ENCODE data around the gene ANXA11. TPM values are rescaled to one million over a fixed set of nuclear protein-coding genes. Genes with fewer than 3 reads are reported as not detected.

Gene ANXA11
- total and polyA plus RNA-seq, 5 donors from 2014 or later = 252 to 316 (median 277) TPM

GRCh38 chr10:80186364-80187012 is 18.8 kb downstream of the ANXA11 start:
- peak overlapping the region; percentile 72 for H3K4me3 ChIP-seq (ENCODE audit: low read depth, low read length)
- H3K4me1 Mint-ChIP-seq = peaks cover 22 to 90% (median 69%) of the 10 kb centered on the region in 4 donors
- H3K9me3 Mint-ChIP-seq = no peaks in the 10 kb centered on the region
- H3K36me3 ChIP-seq (ENCODE audit: control insufficient read depth, insufficient read depth, low read length) = peaks cover 14% of the 10 kb centered on the region
- H3K36me3 Mint-ChIP-seq = peaks cover 6% of the 10 kb centered on the region
- ATAC-seq (ENCODE audit: low read depth in 2 of 2) (no peak), DNase-seq (no peak)
- peak overlapping the region; percentile 0 to 88 (median 53) for H3K4me3 Mint-ChIP-seq
- peak overlapping the region; percentile 91 to 96 (median 92) for H3K27ac Mint-ChIP-seq
- no peaks in the 10 kb centered on the region for H3K27me3 ChIP-seq (ENCODE audit: control insufficient read depth, insufficient read depth, low read length)
- H3K4me1 ChIP-seq (ENCODE audit: control insufficient read depth, insufficient read depth, low read length, poor library complexity, severe bottlenecking) = peaks cover 91% of the 10 kb centered on the region
- H3K27me3 Mint-ChIP-seq = no peaks in the 10 kb centered on the region
- H3K9me3 ChIP-seq (ENCODE audit: control insufficient read depth in 2 of 2, low read length in 2 of 2) = no peaks in the 10 kb centered on the region
- peak overlapping the region; percentile 88 for H3K27ac ChIP-seq (ENCODE audit: insufficient read depth, low read length, poor library complexity, severe bottlenecking)

GRCh38 chr10:80185578-80186299 is 19.6 kb downstream of the ANXA11 start:
- peaks cover 90% of the 10 kb centered on the region for H3K4me1 ChIP-seq (ENCODE audit: control insufficient read depth, insufficient read depth, low read length, poor library complexity, severe bottlenecking)
- H3K27ac ChIP-seq (ENCODE audit: insufficient read depth, low read length, poor library complexity, severe bottlenecking) = peak overlapping the region; percentile 35
- Mint-ChIP-seq H3K36me3 (peaks cover 8% of the 10 kb centered on the region), H3K27ac (peak overlapping the region; percentile 91 to 96 (median 92)), H3K4me3 (peak overlapping the region in 3 of 4 donors; percentile 48 to 88 (median 55)), H3K27me3 (no peaks in the 10 kb centered on the region), H3K9me3 (no peaks in the 10 kb centered on the region), H3K4me1 (peaks cover 25 to 93% (median 70%) of the 10 kb centered on the region in 4 donors)
- DNase-seq (no peak), ATAC-seq (ENCODE audit: low read depth in 2 of 2) (no peak)
- no peak overlapping the region for H3K4me3 ChIP-seq (ENCODE audit: low read depth, low read length)
- no peaks in the 10 kb centered on the region for H3K27me3 ChIP-seq (ENCODE audit: control insufficient read depth, insufficient read depth, low read length)
- peaks cover 15% of the 10 kb centered on the region for H3K36me3 ChIP-seq (ENCODE audit: control insufficient read depth, insufficient read depth, low read length)
- H3K9me3 ChIP-seq (ENCODE audit: control insufficient read depth in 2 of 2, low read length in 2 of 2) = no peaks in the 10 kb centered on the region

GRCh38 chr10:80184291-80184690 is 21.0 kb downstream of the ANXA11 start:
- Histone ChIP-seq H3K36me3 (ENCODE audit: control insufficient read depth, insufficient read depth, low read length) (peaks cover 24% of the 10 kb centered on the region), H3K9me3 (ENCODE audit: control insufficient read depth in 2 of 2, low read length in 2 of 2) (no peaks in the 10 kb centered on the region), H3K27me3 (ENCODE audit: control insufficient read depth, insufficient read depth, low read length) (no peaks in the 10 kb centered on the region), H3K27ac (ENCODE audit: insufficient read depth, low read length, poor library complexity, severe bottlenecking) (no peak overlapping the region), H3K4me1 (ENCODE audit: control insufficient read depth, insufficient read depth, low read length, poor library complexity, severe bottlenecking) (peaks cover 91% of the 10 kb centered on the region), H3K4me3 (ENCODE audit: low read depth, low read length) (peak overlapping the region; percentile 2)
- ATAC-seq (ENCODE audit: low read depth in 2 of 2) (no peak), DNase-seq (no peak)
- Mint-ChIP-seq H3K4me3 (peak overlapping the region in 1 of 4 donors; percentile 46), H3K27ac (peak overlapping the region; percentile 45 to 91 (median 60)), H3K4me1 (peaks cover 31 to 98% (median 70%) of the 10 kb centered on the region in 4 donors), H3K9me3 (no peaks in the 10 kb centered on the region), H3K36me3 (peaks cover 16% of the 10 kb centered on the region), H3K27me3 (no peaks in the 10 kb centered on the region)

DNA sequence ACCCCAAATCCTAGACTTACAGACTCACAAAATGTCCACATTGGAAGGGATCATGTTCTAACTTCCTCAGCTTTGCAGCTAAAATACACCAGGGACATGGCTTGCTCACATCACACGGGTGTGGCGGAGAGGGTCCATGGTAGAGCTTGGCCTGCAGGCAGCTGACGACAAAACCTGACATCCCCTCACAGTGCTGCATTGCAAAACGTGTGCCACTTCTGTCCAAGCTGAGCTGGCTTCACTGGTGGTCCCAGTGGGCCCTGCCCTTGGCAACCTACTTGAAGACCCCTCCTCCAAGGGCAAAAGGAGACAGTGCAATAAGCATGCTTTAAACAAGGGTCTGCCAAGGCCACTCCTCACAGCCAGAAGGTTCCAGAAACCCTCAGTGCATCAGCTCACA is 21.9 kb downstream of the ANXA11 start:
- no peak overlapping the region for H3K4me3 ChIP-seq (ENCODE audit: low read depth, low read length)
- ATAC-seq (ENCODE audit: low read depth in 2 of 2) = no peak
- no peaks in the 10 kb centered on the region for H3K27me3 ChIP-seq (ENCODE audit: control insufficient read depth, insufficient read depth, low read length)
- H3K9me3 ChIP-seq (ENCODE audit: control insufficient read depth in 2 of 2, low read length in 2 of 2) = no peaks in the 10 kb centered on the region
- H3K27ac ChIP-seq (ENCODE audit: insufficient read depth, low read length, poor library complexity, severe bottlenecking) = no peak overlapping the region
- peaks cover 84% of the 10 kb centered on the region for H3K4me1 ChIP-seq (ENCODE audit: control insufficient read depth, insufficient read depth, low read length, poor library complexity, severe bottlenecking)
- no peak overlapping the region for H3K27ac Mint-ChIP-seq
- peaks cover 21% of the 10 kb centered on the region for H3K36me3 Mint-ChIP-seq
- DNase-seq = no peak
- H3K4me3 Mint-ChIP-seq = no peak overlapping the region
- H3K36me3 ChIP-seq (ENCODE audit: control insufficient read depth, insufficient read depth, low read length) = peaks cover 24% of the 10 kb centered on the region
- no peaks in the 10 kb centered on the region for H3K27me3 Mint-ChIP-seq
- H3K9me3 Mint-ChIP-seq = no peaks in the 10 kb centered on the region
- H3K4me1 Mint-ChIP-seq = peaks cover 36 to 98% (median 71%) of the 10 kb centered on the region in 4 donors

DNA sequence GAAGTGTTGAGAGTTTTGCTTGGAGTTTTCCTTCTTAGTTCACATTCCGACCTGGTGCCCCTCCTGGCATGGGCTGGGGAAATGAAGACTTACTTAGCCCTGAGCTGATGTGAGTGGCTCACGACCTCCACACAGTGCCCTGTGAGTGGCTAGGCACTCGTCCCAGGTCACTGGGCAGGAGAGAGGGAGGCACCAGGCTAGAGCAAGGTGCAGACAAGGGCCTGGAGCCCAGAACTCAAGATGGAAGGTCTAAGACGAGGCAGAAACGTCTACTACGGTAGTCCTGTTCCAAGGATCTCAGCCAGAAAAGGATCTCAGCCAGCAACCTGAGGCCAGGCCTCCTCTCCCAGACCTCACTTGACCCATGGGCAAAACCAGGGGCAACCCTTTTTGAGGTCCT is 22.4 kb downstream of the ANXA11 start:
- no peak for ATAC-seq (ENCODE audit: low read depth in 2 of 2)
- H3K4me3 ChIP-seq (ENCODE audit: low read depth, low read length) = no peak overlapping the region
- Mint-ChIP-seq H3K36me3 (peaks cover 21% of the 10 kb centered on the region), H3K9me3 (no peaks in the 10 kb centered on the region), H3K4me3 (peak overlapping the region in 1 of 4 donors; percentile 21), H3K4me1 (peaks cover 36 to 98% (median 69%) of the 10 kb centered on the region in 4 donors), H3K27ac (peak overlapping the region in 1 of 3 donors; percentile 36), H3K27me3 (no peaks in the 10 kb centered on the region)
- no peak overlapping the region for H3K27ac ChIP-seq (ENCODE audit: insufficient read depth, low read length, poor library complexity, severe bottlenecking)
- DNase-seq = no peak
- no peaks in the 10 kb centered on the region for H3K9me3 ChIP-seq (ENCODE audit: control insufficient read depth in 2 of 2, low read length in 2 of 2)
- no peaks in the 10 kb centered on the region for H3K27me3 ChIP-seq (ENCODE audit: control insufficient read depth, insufficient read depth, low read length)
- peaks cover 84% of the 10 kb centered on the region for H3K4me1 ChIP-seq (ENCODE audit: control insufficient read depth, insufficient read depth, low read length, poor library complexity, severe bottlenecking)
- peaks cover 26% of the 10 kb centered on the region for H3K36me3 ChIP-seq (ENCODE audit: control insufficient read depth, insufficient read depth, low read length)

GRCh38 chr10:80177781-80178636 is 27.3 kb downstream of the ANXA11 start:
- no peaks in the 10 kb centered on the region for H3K9me3 Mint-ChIP-seq
- no peak overlapping the region for H3K27ac ChIP-seq (ENCODE audit: insufficient read depth, low read length, poor library complexity, severe bottlenecking)
- H3K27ac Mint-ChIP-seq = peak overlapping the region; percentile 33 to 83 (median 73)
- DNase-seq = no peak
- H3K9me3 ChIP-seq (ENCODE audit: control insufficient read depth in 2 of 2, low read length in 2 of 2) = no peaks in the 10 kb centered on the region
- H3K36me3 Mint-ChIP-seq = peaks cover 16% of the 10 kb centered on the region
- no peak overlapping the region for H3K4me3 ChIP-seq (ENCODE audit: low read depth, low read length)
- H3K36me3 ChIP-seq (ENCODE audit: control insufficient read depth, insufficient read depth, low read length) = peaks cover 20% of the 10 kb centered on the region
- no peak overlapping the region for H3K4me3 Mint-ChIP-seq
- no peaks in the 10 kb centered on the region for H3K27me3 ChIP-seq (ENCODE audit: control insufficient read depth, insufficient read depth, low read length)
- no peaks in the 10 kb centered on the region for H3K27me3 Mint-ChIP-seq
- ATAC-seq (ENCODE audit: low read depth in 2 of 2) = no peak
- H3K4me1 Mint-ChIP-seq = peaks cover 23 to 75% (median 47%) of the 10 kb centered on the region in 4 donors
- peaks cover 43% of the 10 kb centered on the region for H3K4me1 ChIP-seq (ENCODE audit: control insufficient read depth, insufficient read depth, low read length, poor library complexity, severe bottlenecking)

DNA sequence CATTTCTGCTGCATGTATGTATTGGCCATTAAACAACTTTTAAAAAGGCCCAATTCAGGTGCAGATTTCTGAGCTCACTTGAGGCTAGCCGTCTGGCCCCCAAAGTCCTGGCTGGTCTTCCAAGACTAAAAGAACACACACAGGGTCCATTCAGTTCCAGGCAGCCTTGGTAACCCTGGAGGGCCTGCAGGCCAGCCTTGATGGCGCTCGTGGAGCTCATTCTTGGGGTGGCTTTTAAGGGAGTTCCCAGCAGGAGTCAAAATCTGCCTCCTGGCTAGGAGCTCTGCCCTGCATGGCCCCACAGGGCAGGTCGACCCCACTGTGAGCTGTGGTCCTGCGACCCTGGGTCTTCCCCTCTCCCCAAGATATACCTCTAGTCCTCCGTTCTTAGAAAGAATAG is 28.8 kb downstream of the ANXA11 start:
- peaks cover 16% of the 10 kb centered on the region for H3K36me3 Mint-ChIP-seq
- ATAC-seq (ENCODE audit: low read depth in 2 of 2) = no peak
- H3K4me1 ChIP-seq (ENCODE audit: control insufficient read depth, insufficient read depth, low read length, poor library complexity, severe bottlenecking) = peaks cover 34% of the 10 kb centered on the region

More for the DNA sequence above, 28.8 kb downstream of the ANXA11 start:
- H3K4me3 ChIP-seq (ENCODE audit: low read depth, low read length) = no peak overlapping the region
- peak overlapping the region in 2 of 3 donors; percentile 26 to 73 for H3K27ac Mint-ChIP-seq
- H3K9me3 ChIP-seq (ENCODE audit: control insufficient read depth in 2 of 2, low read length in 2 of 2) = no peaks in the 10 kb centered on the region
- H3K27me3 Mint-ChIP-seq = no peaks in the 10 kb centered on the region
- no peaks in the 10 kb centered on the region for H3K27me3 ChIP-seq (ENCODE audit: control insufficient read depth, insufficient read depth, low read length)
- peaks cover 17 to 67% (median 38%) of the 10 kb centered on the region in 4 donors for H3K4me1 Mint-ChIP-seq
- peaks cover 35% of the 10 kb centered on the region for H3K36me3 ChIP-seq (ENCODE audit: control insufficient read depth, insufficient read depth, low read length)
- H3K4me3 Mint-ChIP-seq = peak overlapping the region in 1 of 4 donors; percentile 15
- H3K27ac ChIP-seq (ENCODE audit: insufficient read depth, low read length, poor library complexity, severe bottlenecking) = no peak overlapping the region
- DNase-seq = no peak
- no peaks in the 10 kb centered on the region for H3K9me3 Mint-ChIP-seq

Data from CD4-positive, CD25-positive, alpha-beta regulatory T cell (primary cell).